PC-3 (cell line): ENCODE measurements around the gene CCDC86. TPM values are rescaled to one million over a fixed set of nuclear protein-coding genes. Genes with fewer than 3 reads are reported as not detected.

Experiments used
- ATAC-seq: fragments of 200-7000 bp; cut with Tn5 transposase; 2 replicates; pipeline ENCODE4 v1.9.1; 2020; ENCODE audit warnings: mild to moderate bottlenecking, moderate library complexity
- BruUV-seq: library from RNA; stranded (reverse); fragments of 400-500 nt; replicated peaks from 2 replicates; lab custom pipeline; 2021; lab: Mats Ljungman, UMichigan
- CTCF ChIA-PET: fragments of 300-600 bp; sonication (Branson Sonifier 250); formaldehyde crosslinking; loops from one replicate; lab custom pipeline; 2022; ENCODE audit warnings: antibody characterized with exemption; lab: Charles Lee
- POLR2A ChIA-PET: fragments of 300-600 bp; sonication (Branson Sonifier 250); formaldehyde crosslinking; loops from one replicate; lab custom pipeline; 2022; ENCODE audit warnings: antibody characterized with exemption; ENCODE audit not compliant: unreplicated experiment; lab: Charles Lee
- DNase-seq: peaks from one replicate; pipeline ENCODE4 v3.0.0-alpha.2; 2015
- H2AFZ ChIP-seq: fragments of 300-600 bp; sonication (generic); 2 replicates; pipeline ENCODE4 v1.6.0; 2016; ENCODE audit warnings: antibody characterized with exemption, low read length
- H3F3A ChIP-seq: fragments of 300-600 bp; sonication (generic); one replicate; pipeline ENCODE4 v1.6.0; 2017; ENCODE audit warnings: antibody characterized with exemption, low read length, control low read depth, mild to moderate bottlenecking; ENCODE audit not compliant: unreplicated experiment
- H3K27ac ChIP-seq: fragments of 300-600 bp; sonication (generic); 2 replicates; pipeline ENCODE4 v1.5.1; 2016; ENCODE audit warnings: mild to moderate bottlenecking, low read length
- H3K27me3 ChIP-seq: fragments of 300-600 bp; sonication (generic); 2 replicates; pipeline ENCODE4 v1.6.1; 2016; ENCODE audit warnings: low read length, mixed read lengths
- H3K36me3 ChIP-seq: fragments of 300-600 bp; sonication (generic); 2 replicates; pipeline ENCODE4 v1.6.1; 2016; ENCODE audit warnings: low read depth, mixed run types, low read length, mixed read lengths
- H3K4me1 ChIP-seq: fragments of 300-600 bp; sonication (generic); 2 replicates; pipeline ENCODE4 v1.5.1; 2016; ENCODE audit warnings: low read length; ENCODE audit not compliant: insufficient read depth
- H3K4me2 ChIP-seq: fragments of 300-600 bp; sonication (generic); 2 replicates; pipeline ENCODE4 v1.6.0; 2016; ENCODE audit warnings: low read length
- H3K4me3 ChIP-seq: fragments of 300-600 bp; sonication (generic); 2 replicates; pipeline ENCODE4 v1.5.1; 2016; ENCODE audit warnings: mild to moderate bottlenecking, low read length, mixed read lengths
- H3K79me2 ChIP-seq: fragments of 300-600 bp; sonication (generic); 2 replicates; pipeline ENCODE4 v1.6.1; 2017; ENCODE audit warnings: low read length, mixed read lengths
- H3K9ac ChIP-seq: fragments of 300-600 bp; sonication (generic); 2 replicates; pipeline ENCODE4 v1.6.0; 2016; ENCODE audit warnings: mild to moderate bottlenecking, low read length
- H3K9me2 ChIP-seq: fragments of 300-600 bp; sonication (generic); replicated peaks from 2 replicates; pipeline ENCODE4 v1.6.1; 2016; ENCODE audit warnings: mixed run types, low read length, mixed read lengths
- H3K9me3 ChIP-seq: fragments of 300-600 bp; sonication (generic); 2 replicates; pipeline ENCODE4 v1.6.1; 2016; ENCODE audit warnings: low read length, mixed read lengths
- H4K20me1 ChIP-seq: fragments of 300-600 bp; sonication (generic); 2 replicates; pipeline ENCODE4 v1.6.1; 2016; ENCODE audit warnings: low read length, mixed read lengths
- EZH2 ChIP-seq: fragments of 300-600 bp; sonication (generic); IDR thresholded peaks from one replicate; pipeline ENCODE4 v1.6.1; 2017; ENCODE audit warnings: antibody characterized with exemption, mild to moderate bottlenecking, low read length; ENCODE audit not compliant: unreplicated experiment
- EZH2phosphoT487 ChIP-seq: fragments of 300-600 bp; sonication (generic); IDR thresholded peaks from 2 replicates; pipeline ENCODE4 v1.6.1; 2018; ENCODE audit warnings: mild to moderate bottlenecking, antibody characterized with exemption, low read length, borderline replicate concordance
- intact Hi-C: fragments of 100-400 bp; cut with micrococcal nuclease; formaldehyde crosslinking; loops from 2 replicates; pipeline ENCODE4 v1.9.0; 2023
- total RNA-seq: library from RNA; depleted of rRNA; stranded (reverse); fragments of >200 nt; gene quantifications from 2 replicates; pipeline ENCODE4 v1.2.3, GENCODE V29; 2014
- TF ChIP-seq, protein P1 (sequence below): fragments of 300-600 bp; sonication (generic); conservative IDR thresholded peaks from 2 replicates; pipeline ENCODE4 v1.5.1; 2017; ENCODE audit warnings: antibody characterized with exemption, low read depth, mild to moderate bottlenecking, low read length

The CCDC86 gene
- total RNA-seq, 1 experiment from 2014 or later = 67.9 TPM

DNA sequence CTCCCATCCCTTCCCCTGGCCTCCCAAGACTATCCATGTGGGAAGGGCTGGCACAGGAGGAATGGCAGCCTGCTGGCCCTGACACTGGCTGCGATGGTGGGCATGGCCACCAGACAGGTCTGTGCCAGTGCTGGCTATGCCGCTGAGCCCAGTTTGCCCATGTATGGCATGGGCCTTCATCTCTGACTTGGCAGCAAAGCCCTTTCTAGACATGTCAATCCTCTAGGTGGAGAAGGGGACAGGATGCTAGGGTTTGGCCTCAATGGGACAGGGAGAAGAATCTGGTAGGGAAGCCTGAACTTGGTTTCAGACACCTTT lies 34.2 kb downstream of the CCDC86 start:
- H3K27me3 ChIP-seq = no peaks in the 10 kb centered on the region
- H3K4me1 ChIP-seq = no peaks in the 10 kb centered on the region
- no peak overlapping the region for H3K27ac ChIP-seq
- TF ChIP-seq EZH2 = no peak
- TF ChIP-seq, protein P1, sequence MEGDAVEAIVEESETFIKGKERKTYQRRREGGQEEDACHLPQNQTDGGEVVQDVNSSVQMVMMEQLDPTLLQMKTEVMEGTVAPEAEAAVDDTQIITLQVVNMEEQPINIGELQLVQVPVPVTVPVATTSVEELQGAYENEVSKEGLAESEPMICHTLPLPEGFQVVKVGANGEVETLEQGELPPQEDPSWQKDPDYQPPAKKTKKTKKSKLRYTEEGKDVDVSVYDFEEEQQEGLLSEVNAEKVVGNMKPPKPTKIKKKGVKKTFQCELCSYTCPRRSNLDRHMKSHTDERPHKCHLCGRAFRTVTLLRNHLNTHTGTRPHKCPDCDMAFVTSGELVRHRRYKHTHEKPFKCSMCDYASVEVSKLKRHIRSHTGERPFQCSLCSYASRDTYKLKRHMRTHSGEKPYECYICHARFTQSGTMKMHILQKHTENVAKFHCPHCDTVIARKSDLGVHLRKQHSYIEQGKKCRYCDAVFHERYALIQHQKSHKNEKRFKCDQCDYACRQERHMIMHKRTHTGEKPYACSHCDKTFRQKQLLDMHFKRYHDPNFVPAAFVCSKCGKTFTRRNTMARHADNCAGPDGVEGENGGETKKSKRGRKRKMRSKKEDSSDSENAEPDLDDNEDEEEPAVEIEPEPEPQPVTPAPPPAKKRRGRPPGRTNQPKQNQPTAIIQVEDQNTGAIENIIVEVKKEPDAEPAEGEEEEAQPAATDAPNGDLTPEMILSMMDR = no peak
- TF ChIP-seq EZH2phosphoT487 = no peak
- no peaks in the 10 kb centered on the region for H3K9me2 ChIP-seq
- ChIA-PET POLR2A (no interaction called here), CTCF (no interaction called here)
- no peak for ATAC-seq
- H2AFZ ChIP-seq = no peak overlapping the region
- H3K79me2 ChIP-seq = no peaks in the 10 kb centered on the region
- H4K20me1 ChIP-seq = no peaks in the 10 kb centered on the region
- no peaks in the 10 kb centered on the region for H3F3A ChIP-seq
- no peak overlapping the region for H3K4me3 ChIP-seq
- no peaks in the 10 kb centered on the region for H3K9me3 ChIP-seq
- DNase-seq = no peak
- no TSS peak for BruUV-seq
- no peak overlapping the region for H3K9ac ChIP-seq
- intact Hi-C loops = no loop called here
- H3K4me2 ChIP-seq = no peak overlapping the region
- peaks cover 2% of the 10 kb centered on the region; the same call in 1 of the 2 replicates for H3K36me3 ChIP-seq

DNA sequence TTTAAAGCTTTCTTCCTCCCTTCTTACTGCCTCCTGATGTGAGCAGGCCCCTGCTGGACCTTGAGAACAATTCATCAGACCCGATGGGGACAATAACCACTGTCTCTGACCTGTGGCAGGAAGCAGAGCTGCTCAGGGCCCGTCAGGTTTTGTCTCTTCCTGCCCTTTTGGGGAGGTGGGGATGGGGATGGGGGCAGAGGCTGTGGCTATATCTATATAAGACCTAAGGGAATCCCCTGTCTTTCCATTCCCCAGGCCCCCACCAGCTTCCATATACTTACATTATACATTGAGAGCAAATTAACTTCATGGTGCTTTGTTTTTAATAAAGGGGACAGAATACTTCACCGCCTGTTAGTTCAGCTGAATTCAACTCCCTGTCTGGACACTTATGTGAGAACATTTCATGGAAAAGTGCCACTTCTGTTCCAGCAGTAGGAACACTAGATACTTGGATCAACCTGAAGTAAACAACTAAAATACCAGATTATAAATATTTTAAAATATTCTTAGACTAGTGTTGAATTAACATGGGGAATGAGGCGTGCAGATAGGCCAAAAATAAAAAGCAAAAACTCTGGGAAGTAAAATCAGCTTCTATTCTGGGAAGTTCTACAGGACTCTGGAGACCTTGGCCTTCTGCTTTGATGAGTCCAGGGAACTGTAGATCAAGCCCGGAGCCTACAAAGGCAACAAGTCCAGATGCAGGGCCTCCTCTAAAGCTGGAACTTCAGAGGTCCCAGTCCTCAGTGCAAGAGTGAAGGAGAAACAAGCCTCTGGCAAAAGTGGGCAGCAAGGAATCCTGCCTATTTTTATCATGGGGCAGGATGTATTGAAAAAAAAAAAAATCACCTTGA lies 36.6 kb downstream of the CCDC86 start:
- H4K20me1 ChIP-seq = no peaks in the 10 kb centered on the region
- POLR2A ChIA-PET = no interaction called here
- no peaks in the 10 kb centered on the region for H3K4me1 ChIP-seq
- no peaks in the 10 kb centered on the region for H3K9me2 ChIP-seq
- no peaks in the 10 kb centered on the region for H3K9me3 ChIP-seq
- no peak overlapping the region for H3K9ac ChIP-seq
- H3K27me3 ChIP-seq = no peaks in the 10 kb centered on the region
- no peak overlapping the region for H3K4me3 ChIP-seq
- intact Hi-C loops = no loop called here
- no peak overlapping the region for H3K27ac ChIP-seq
- TF ChIP-seq, protein P1 = no peak
- TF ChIP-seq EZH2phosphoT487 (no peak), EZH2 (no peak)
- no peak for DNase-seq
- no peak overlapping the region for H2AFZ ChIP-seq
- CTCF ChIA-PET = no interaction called here
- no TSS peak for BruUV-seq
- peaks cover 2% of the 10 kb centered on the region; the same call in 1 of the 2 replicates for H3K36me3 ChIP-seq
- no peak for ATAC-seq
- H3K79me2 ChIP-seq = no peaks in the 10 kb centered on the region
- no peak overlapping the region for H3K4me2 ChIP-seq
- no peaks in the 10 kb centered on the region for H3F3A ChIP-seq

DNA sequence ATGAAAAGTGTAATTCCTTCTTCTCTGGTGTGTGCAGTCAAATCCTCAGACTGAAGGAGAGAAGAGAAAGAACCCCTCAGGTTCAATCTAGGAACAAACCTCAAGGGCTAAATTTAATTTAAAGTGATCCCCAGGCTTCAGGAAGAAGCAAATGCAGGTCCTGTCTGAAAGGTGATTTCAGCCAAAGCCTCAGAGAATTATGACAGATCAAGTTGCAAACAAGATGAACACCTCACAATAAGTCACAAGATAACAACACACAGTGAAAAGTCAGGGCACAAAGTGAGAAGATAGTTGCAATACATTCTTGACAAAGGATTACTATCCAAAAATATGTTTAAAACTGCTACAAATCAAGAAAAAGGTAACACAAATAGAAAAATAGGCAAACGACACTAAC lies 37.2 kb downstream of the CCDC86 start:
- Histone ChIP-seq H3K27ac (no peak overlapping the region), H3K9ac (no peak overlapping the region), H3K4me1 (no peaks in the 10 kb centered on the region), H3K9me3 (no peaks in the 10 kb centered on the region), H3K9me2 (no peaks in the 10 kb centered on the region), H3K36me3 (peaks cover 2% of the 10 kb centered on the region; the same call in 1 of the 2 replicates), H3K79me2 (no peaks in the 10 kb centered on the region), H2AFZ (no peak overlapping the region), H3K4me3 (no peak overlapping the region), H3K27me3 (no peaks in the 10 kb centered on the region), H3F3A (no peaks in the 10 kb centered on the region), H3K4me2 (no peak overlapping the region), H4K20me1 (no peaks in the 10 kb centered on the region)
- no TSS peak for BruUV-seq
- intact Hi-C loops = no loop called here
- ChIA-PET POLR2A (no interaction called here), CTCF (no interaction called here)
- no peak for TF ChIP-seq EZH2phosphoT487
- TF ChIP-seq, protein P1 = no peak
- TF ChIP-seq EZH2 = no peak
- ATAC-seq (no peak), DNase-seq (no peak)
